Tibial nerve (tissue), 4 donors: ENCODE results near the gene RNF26. TPM values are rescaled to one million over a fixed set of nuclear protein-coding genes. Genes with fewer than 3 reads are reported as not detected.

ENCODE experiments used
- DNase-seq, 2 donors: peaks; one replicate each; pipeline ENCODE4 v3.0.0-alpha.2; 2019; ENCODE audit warnings: low spot score in 2 of 2
- H3K27ac ChIP-seq, 4 donors: fragments of 200-600 bp; sonication (generic) in 3 of 4; one replicate each; pipeline ENCODE4 v1.5.1; 2017 to 2019; ENCODE audit warnings: mild to moderate bottlenecking in 1 of 4
- H3K27me3 ChIP-seq, 2 donors: fragments of 200-600 bp; sonication (generic) in 1 of 2; one replicate each; pipeline versions ENCODE4 v1.5.1 to v1.6.0; 2017 to 2019
- H3K36me3 ChIP-seq, 3 donors: fragments of 200-600 bp; sonication (generic); one replicate each; pipeline ENCODE4 v1.5.1; 2018 to 2019
- H3K4me1 ChIP-seq, 4 donors: fragments of 200-600 bp; sonication (generic) in 3 of 4; one replicate each; pipeline ENCODE4 v1.5.1; 2017 to 2019
- H3K4me3 ChIP-seq, 4 donors: fragments of 200-600 bp; sonication (generic) in 3 of 4; one replicate each; pipeline ENCODE4 v1.5.1; 2017 to 2019; ENCODE audit warnings: mild to moderate bottlenecking in 1 of 4, moderate library complexity in 1 of 4
- H3K9me3 ChIP-seq, 4 donors: fragments of 200-600 bp; sonication (generic) in 3 of 4; one replicate each; pipeline ENCODE4 v1.5.1; 2017 to 2019
- CTCF ChIP-seq, 5 experiments: fragments of 200-600 bp in 3 of 5; fragments of 450-650 bp in 2 of 5; sonication (generic) in 3 of 5; IDR thresholded peaks; one replicate each; pipeline ENCODE4 v1.5.1; 2016 to 2019; ENCODE audit warnings: antibody characterized with exemption in 5 of 5, mild to moderate bottlenecking in 3 of 5, moderate library complexity in 2 of 5
- EP300 ChIP-seq, 2 donors: sonication (generic); formaldehyde crosslinking; IDR thresholded peaks; one replicate each; pipeline ENCODE4 v1.6.1; 2017; ENCODE audit warnings: antibody characterized with exemption in 2 of 2, mild to moderate bottlenecking in 1 of 2
- POLR2A ChIP-seq, 2 donors: fragments of 450-650 bp; IDR thresholded peaks; one replicate each; pipeline ENCODE4 v1.6.1; 2017; ENCODE audit warnings: antibody characterized with exemption in 2 of 2, mild to moderate bottlenecking in 2 of 2, moderate library complexity in 2 of 2
- WGBS, 2 donors: methylation state at CpG; one replicate each; pipeline ENCODE4 v1.1.5; 2018; 5-methylcytosine and 5-hydroxymethylcytosine counted together
- total RNA-seq, 4 donors: library from RNA; depleted of rRNA; stranded (reverse); fragments of >200 nt; gene quantifications; one replicate each; pipeline ENCODE4 v1.1.0, GENCODE V29; 2016

Gene RNF26
- total RNA-seq, 4 donors from 2014 or later = 13.8 to 19.2 (median 15.9) TPM

- H3K4me1 ChIP-seq = peaks cover 0 to 31% (median 8%) of the 10 kb centered on the region in 4 donors
Measured at GRCh38 chr11:119303227-119303718, 31.1 kb upstream of the RNF26 start.

GRCh38 chr11:119305556-119306372 lies 28.6 kb upstream of the RNF26 start:
- WGBS, 2 donors = 65 to 66% methylated on average over 7 of the region's 7 CpGs
- H3K27ac ChIP-seq = peak overlapping the region; percentile 37 to 96 (median 83)
- DNase-seq = no peak
- H3K9me3 ChIP-seq = no peaks in the 10 kb centered on the region
- TF ChIP-seq EP300 (IDR thresholded peaks at IDR 0.05) = no peak
- TF ChIP-seq POLR2A (IDR thresholded peaks at IDR 0.05) = no peak
- TF ChIP-seq CTCF (IDR thresholded peaks at IDR 0.05) = no peak
- H3K36me3 ChIP-seq = peaks cover 0 to 69% (median 4%) of the 10 kb centered on the region in 3 donors
- H3K27me3 ChIP-seq = no peaks in the 10 kb centered on the region
- H3K4me1 ChIP-seq = peaks cover 0 to 25% (median 8%) of the 10 kb centered on the region in 4 donors
- no peak overlapping the region for H3K4me3 ChIP-seq

More at GRCh38 chr11:119303227-119303718, 31.1 kb upstream of the RNF26 start:
- H3K9me3 ChIP-seq = no peaks in the 10 kb centered on the region
- DNase-seq = no peak
- H3K4me3 ChIP-seq = no peak overlapping the region
- no peak overlapping the region for H3K27ac ChIP-seq
- TF ChIP-seq CTCF (IDR thresholded peaks at IDR 0.05) (no peak), EP300 (IDR thresholded peaks at IDR 0.05) (no peak), POLR2A (IDR thresholded peaks at IDR 0.05) (no peak)
- WGBS, 2 donors = 79 to 86% methylated on average over 5 of the region's 5 CpGs
- H3K27me3 ChIP-seq = no peaks in the 10 kb centered on the region
- H3K36me3 ChIP-seq = peaks cover 0 to 72% (median 10%) of the 10 kb centered on the region in 3 donors

GRCh38 chr11:119306373-119306890 lies 27.9 kb upstream of the RNF26 start:
- peaks cover 4 to 69% (median 4%) of the 10 kb centered on the region in 3 donors for H3K36me3 ChIP-seq
- peaks cover 0 to 25% (median 8%) of the 10 kb centered on the region in 4 donors for H3K4me1 ChIP-seq
- peak in 1 of 2 donors; percentile 60 for DNase-seq
- H3K27ac ChIP-seq = peak overlapping the region; percentile 37 to 96 (median 83)
- H3K9me3 ChIP-seq = no peaks in the 10 kb centered on the region
- H3K4me3 ChIP-seq = no peak overlapping the region
- no peaks in the 10 kb centered on the region for H3K27me3 ChIP-seq
- TF ChIP-seq EP300 (IDR thresholded peaks at IDR 0.05) (peak in 1 of 2 donors; percentile 61), POLR2A (IDR thresholded peaks at IDR 0.05) (no peak)
- WGBS, 2 donors = 43 to 45% methylated on average over 5 of the region's 5 CpGs

DNA sequence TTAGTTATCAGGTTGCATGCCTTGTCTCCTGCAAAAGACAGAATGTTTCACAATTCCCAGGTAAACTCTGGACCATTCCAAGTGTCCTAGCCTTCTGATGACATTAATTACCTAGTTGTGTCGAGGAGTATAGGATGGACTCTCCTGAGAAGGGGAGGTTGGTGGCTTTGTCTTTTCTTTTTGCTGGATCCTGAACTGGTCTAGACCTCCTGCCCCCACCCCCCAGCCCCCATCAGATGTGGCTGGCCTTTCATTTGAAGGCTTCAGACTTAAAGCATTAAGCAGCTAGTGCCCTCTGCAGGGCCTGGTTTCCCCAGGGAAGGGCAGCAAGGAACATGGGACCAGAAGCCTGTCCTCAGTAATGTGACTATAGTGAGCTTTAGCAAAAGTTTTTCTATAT lies 27.1 kb upstream of the RNF26 start:
- no peak for DNase-seq
- TF ChIP-seq CTCF (IDR thresholded peaks at IDR 0.05) (peak in 1 of 5 experiments; percentile 21), EP300 (IDR thresholded peaks at IDR 0.05) (no peak)
- no peaks in the 10 kb centered on the region for H3K27me3 ChIP-seq
- peak overlapping the region; percentile 37 to 96 (median 83) for H3K27ac ChIP-seq
- no peaks in the 10 kb centered on the region for H3K9me3 ChIP-seq
- H3K36me3 ChIP-seq = peaks cover 0 to 69% (median 4%) of the 10 kb centered on the region in 3 donors
- peaks cover 0 to 25% (median 8%) of the 10 kb centered on the region in 4 donors for H3K4me1 ChIP-seq
- no peak overlapping the region for H3K4me3 ChIP-seq
- WGBS, 2 donors = 40 to 46% methylated on average over 1 of the region's 1 CpG

DNA sequence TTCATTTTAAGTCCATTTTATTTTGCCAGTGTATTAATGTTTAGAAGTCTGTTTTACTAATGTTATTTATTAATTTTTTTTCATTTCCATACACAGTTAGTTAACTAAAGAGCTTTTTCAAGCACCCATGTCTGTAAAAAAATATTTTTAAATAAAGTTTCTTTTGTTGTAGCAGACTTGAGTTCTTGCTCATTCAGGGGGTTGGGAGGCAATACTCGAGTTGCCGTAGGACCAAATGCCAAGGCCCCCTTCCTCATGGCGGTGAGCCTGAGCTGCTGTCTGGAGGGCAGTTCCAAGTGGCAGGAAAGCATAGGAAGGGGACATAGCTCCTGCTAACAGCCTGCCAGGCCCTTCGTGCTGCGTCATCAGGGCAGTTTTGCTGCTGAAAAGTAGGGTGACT lies 26.4 kb upstream of the RNF26 start:
- Histone ChIP-seq H3K36me3 (peaks cover 0 to 69% (median 4%) of the 10 kb centered on the region in 3 donors), H3K4me1 (peaks cover 0 to 25% (median 8%) of the 10 kb centered on the region in 4 donors)

More for the DNA sequence above, 26.4 kb upstream of the RNF26 start:
- WGBS, 2 donors = 48 to 55% methylated on average over 5 of the region's 5 CpGs
- H3K27ac ChIP-seq = peak overlapping the region in 3 of 4 donors; percentile 50 to 96 (median 60)
- no peaks in the 10 kb centered on the region for H3K9me3 ChIP-seq
- TF ChIP-seq EP300 (IDR thresholded peaks at IDR 0.05) (no peak), POLR2A (IDR thresholded peaks at IDR 0.05) (no peak), CTCF (IDR thresholded peaks at IDR 0.05) (no peak)
- no peak overlapping the region for H3K4me3 ChIP-seq
- no peaks in the 10 kb centered on the region for H3K27me3 ChIP-seq
- DNase-seq = no peak
